ENCODE results near the gene ADNP. TPM values are rescaled to one million over a fixed set of nuclear protein-coding genes. Genes with fewer than 3 reads are reported as not detected.

ADNP gene
- total and polyA plus RNA-seq, 10 of the 15 experiments (the other 5 are each of a cell fraction or from before 2014, with no cell fraction given), result 23.0 to 74.4 (median 34.9) TPM

DNA sequence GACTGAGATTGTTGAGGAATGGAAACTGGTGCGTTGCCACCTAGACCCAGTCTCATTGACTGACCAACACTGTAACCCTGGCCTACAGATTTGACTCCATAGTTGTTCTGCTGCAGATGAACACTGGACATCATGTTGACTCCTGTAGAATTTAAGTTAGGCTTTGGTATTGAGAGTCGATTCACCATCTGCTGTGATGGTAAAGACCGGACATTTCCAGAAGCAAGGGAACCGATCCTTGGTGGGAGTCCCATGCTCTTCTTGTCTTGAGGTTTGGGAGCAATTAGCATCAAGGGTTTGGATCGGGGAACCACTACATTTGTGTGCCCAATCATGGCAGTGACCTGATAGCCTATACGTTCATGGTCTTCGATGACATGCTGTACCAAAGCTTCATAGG is 37.6 kb downstream of the ADNP start:
- ChIA-PET SMC1A (ENCODE audit: uncharacterized antibody, unreplicated experiment) (interaction anchor here (1.0 to 2.5 kb wide), 3 partner anchors 15 to 35 kb away, joined by 6 to 11 read pairs (median 6); no protein-coding TSS in a partner anchor), CTCF (interaction anchor here (1.3 to 3.6 kb wide), 3 partner anchors 18 to 49 kb away, joined by 4 to 20 read pairs (median 7); no protein-coding TSS in a partner anchor), POLR2A (interaction anchor here (1.3 kb wide), 1 partner anchor 23 kb away, joined by 4 read pairs; no protein-coding TSS in a partner anchor), RAD21 (ENCODE audit: unreplicated experiment) (interaction anchor here (1.5 to 2.4 kb wide), 3 partner anchors 18 to 99 kb away, joined by 5 to 11 read pairs (median 8); partner anchors contain the start of gene BCAS4)
- BruUV-seq (replicated peaks), result no TSS peak
- no peak for FAIRE-seq
- H3K27me3 ChIP-seq (replicated peaks in 1 of 2; ENCODE audit: control insufficient read depth in 2 of 2, insufficient read depth in 2 of 2, low read length in 1 of 2), result no peaks in the 10 kb centered on the region
- peaks cover 28 to 39% of the 10 kb centered on the region in 2 experiments for H3K36me3 ChIP-seq (ENCODE audit: control insufficient read depth in 2 of 2, insufficient read depth in 2 of 2, low read length in 1 of 2)
- in situ Hi-C loops (cut with MboI) (no loop called here), intact Hi-C loops (cut with micrococcal nuclease; ENCODE audit: unreplicated experiment) (loop anchor here (5.0 kb wide), 1 partner anchor 101 kb away; no protein-coding TSS in a partner anchor)
- TF ChIP-seq, protein P1, sequence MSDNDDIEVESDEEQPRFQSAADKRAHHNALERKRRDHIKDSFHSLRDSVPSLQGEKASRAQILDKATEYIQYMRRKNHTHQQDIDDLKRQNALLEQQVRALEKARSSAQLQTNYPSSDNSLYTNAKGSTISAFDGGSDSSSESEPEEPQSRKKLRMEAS (IDR thresholded peaks at IDR 0.05; ENCODE audit: low read depth, low read length), result no peak
- TF ChIP-seq ZNF24 (IDR thresholded peaks at IDR 0.05), result no peak
- no peak for TF ChIP-seq POLR2AphosphoS2 (IDR thresholded peaks at IDR 0.05; ENCODE audit: low read depth, low read length)
- TF ChIP-seq, protein P2, sequence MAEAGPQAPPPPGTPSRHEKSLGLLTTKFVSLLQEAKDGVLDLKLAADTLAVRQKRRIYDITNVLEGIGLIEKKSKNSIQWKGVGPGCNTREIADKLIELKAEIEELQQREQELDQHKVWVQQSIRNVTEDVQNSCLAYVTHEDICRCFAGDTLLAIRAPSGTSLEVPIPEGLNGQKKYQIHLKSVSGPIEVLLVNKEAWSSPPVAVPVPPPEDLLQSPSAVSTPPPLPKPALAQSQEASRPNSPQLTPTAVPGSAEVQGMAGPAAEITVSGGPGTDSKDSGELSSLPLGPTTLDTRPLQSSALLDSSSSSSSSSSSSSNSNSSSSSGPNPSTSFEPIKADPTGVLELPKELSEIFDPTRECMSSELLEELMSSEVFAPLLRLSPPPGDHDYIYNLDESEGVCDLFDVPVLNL (IDR thresholded peaks at IDR 0.05; ENCODE audit: low read depth, low read length), result no peak
- TF ChIP-seq ZNF207 (IDR thresholded peaks at IDR 0.05; ENCODE audit: borderline replicate concordance), result no peak
- no peak for TF ChIP-seq SMAD1 (IDR thresholded peaks at IDR 0.05; ENCODE audit: low read depth, partially characterized antibody)
- TF ChIP-seq TARDBP (IDR thresholded peaks at IDR 0.05; ENCODE audit: borderline replicate concordance), result no peak
- no peak for TF ChIP-seq MTA3 (IDR thresholded peaks at IDR 0.05; ENCODE audit: borderline replicate concordance, low read length)
- TF ChIP-seq ZSCAN29 (IDR thresholded peaks at IDR 0.05), result no peak
- TF ChIP-seq, protein P3, sequence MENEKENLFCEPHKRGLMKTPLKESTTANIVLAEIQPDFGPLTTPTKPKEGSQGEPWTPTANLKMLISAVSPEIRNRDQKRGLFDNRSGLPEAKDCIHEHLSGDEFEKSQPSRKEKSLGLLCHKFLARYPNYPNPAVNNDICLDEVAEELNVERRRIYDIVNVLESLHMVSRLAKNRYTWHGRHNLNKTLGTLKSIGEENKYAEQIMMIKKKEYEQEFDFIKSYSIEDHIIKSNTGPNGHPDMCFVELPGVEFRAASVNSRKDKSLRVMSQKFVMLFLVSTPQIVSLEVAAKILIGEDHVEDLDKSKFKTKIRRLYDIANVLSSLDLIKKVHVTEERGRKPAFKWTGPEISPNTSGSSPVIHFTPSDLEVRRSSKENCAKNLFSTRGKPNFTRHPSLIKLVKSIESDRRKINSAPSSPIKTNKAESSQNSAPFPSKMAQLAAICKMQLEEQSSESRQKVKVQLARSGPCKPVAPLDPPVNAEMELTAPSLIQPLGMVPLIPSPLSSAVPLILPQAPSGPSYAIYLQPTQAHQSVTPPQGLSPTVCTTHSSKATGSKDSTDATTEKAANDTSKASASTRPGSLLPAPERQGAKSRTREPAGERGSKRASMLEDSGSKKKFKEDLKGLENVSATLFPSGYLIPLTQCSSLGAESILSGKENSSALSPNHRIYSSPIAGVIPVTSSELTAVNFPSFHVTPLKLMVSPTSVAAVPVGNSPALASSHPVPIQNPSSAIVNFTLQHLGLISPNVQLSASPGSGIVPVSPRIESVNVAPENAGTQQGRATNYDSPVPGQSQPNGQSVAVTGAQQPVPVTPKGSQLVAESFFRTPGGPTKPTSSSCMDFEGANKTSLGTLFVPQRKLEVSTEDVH (IDR thresholded peaks at IDR 0.05; ENCODE audit: low read depth, partially characterized antibody), result no peak
- TF ChIP-seq BMI1 (IDR thresholded peaks at IDR 0.05; ENCODE audit: borderline replicate concordance), result no peak
- no peaks in the 10 kb centered on the region for H4K20me1 ChIP-seq (ENCODE audit: control insufficient read depth, insufficient read depth)
- no peak overlapping the region for H2AFZ ChIP-seq (ENCODE audit: control insufficient read depth, low read depth, low read length)
- no peak overlapping the region for H3K9ac ChIP-seq (ENCODE audit: control insufficient read depth, insufficient read depth, low read length)
- no peaks in the 10 kb centered on the region for H3K4me1 ChIP-seq (ENCODE audit: control insufficient read depth, insufficient read depth, low read length)
- no peak overlapping the region for H3K27ac ChIP-seq (ENCODE audit: control insufficient read depth, insufficient read depth)
- no peak for ATAC-seq
- no peak overlapping the region for H3K4me3 ChIP-seq
- DNase-seq (ENCODE audit: low read depth, low spot score), result no peak
- 96% methylated on average over 7 of the region's 7 CpGs for WGBS (ENCODE audit: insufficient coverage, insufficient replicate concordance, low lambda C conversion rate, missing lambda C conversion rate)
- H3K79me2 ChIP-seq (ENCODE audit: control insufficient read depth, insufficient read depth, low read length), result peaks cover 5% of the 10 kb centered on the region
- no peaks in the 10 kb centered on the region for H3K9me3 ChIP-seq (replicated peaks; ENCODE audit: control insufficient read depth, insufficient read depth, low read length)
- H3K4me2 ChIP-seq (ENCODE audit: control insufficient read depth, insufficient read depth), result no peak overlapping the region

All from GM12878 (cell line).